K562 (cell line): ENCODE data around the gene LRRC3B. TPM values are rescaled to one million over a fixed set of nuclear protein-coding genes. Genes with fewer than 3 reads are reported as not detected.

Experiments
- ATAC-seq: fragments of 200-7000 bp; cut with Tn5 transposase; 3 replicates; pipeline ENCODE4 v1.9.1; 2020; ENCODE audit warnings: moderate library complexity
- BruUV-seq: library from RNA; stranded (reverse); fragments of 400-500 nt; replicated peaks from 2 replicates; lab custom pipeline; 2021; lab: Mats Ljungman, UMichigan
- CTCF ChIA-PET: fragments of 300-600 bp; formaldehyde crosslinking; extraction: SDS; loops from one replicate; lab custom pipeline; 2021; ENCODE audit warnings: low intra/inter-chr PET ratio; lab: Yijun Ruan, JAX
- POLR2A ChIA-PET: fragments of 300-600, 350-650 bp; sonication (Branson Sonifier 250); formaldehyde crosslinking; extraction: SDS; loops from one replicate; lab custom pipeline; 2021; ENCODE audit warnings: antibody characterized with exemption, inconsistent platforms; lab: Yijun Ruan, JAX
- DNase-seq, 4 experiments: peaks; one replicate each; pipeline versions ENCODE4 v3.0.0 to v3.0.0-alpha.2; 2011 to 2018; ENCODE audit warnings: low spot score in 3 of 4, mixed read lengths in 3 of 4; ENCODE audit errors: extremely low read depth in 1 of 4
- FAIRE-seq: peaks from 2 replicates; lab custom pipeline; 2011; peaks lifted over from hg19 to GRCh38; lab: Jason Lieb, UNC
- H2AFZ ChIP-seq: 2 replicates; pipeline ENCODE4 v1.6.0; 2011; ENCODE audit warnings: low read depth, low read length, control low read depth, inconsistent platforms
- H3K27ac ChIP-seq: fragments of 200-600 bp; 3 replicates; pipeline ENCODE4 v1.8.0; 2011; ENCODE audit warnings: low read depth, mild to moderate bottlenecking, control low read depth, inconsistent platforms, low read length, moderate library complexity, mixed read lengths; ENCODE audit errors: extremely low read depth
- H3K27me3 ChIP-seq, 2 experiments: fragments of 300-600 bp in 1 of 2; 2 replicates in 1 of 2; 3 replicates in 1 of 2; pipeline versions ENCODE4 v1.6.0 to v1.8.0; 2011; ENCODE audit warnings: inconsistent platforms in 2 of 2, low read length in 2 of 2, mild to moderate bottlenecking in 1 of 2, mixed read lengths in 1 of 2, moderate library complexity in 1 of 2; ENCODE audit not compliant: control insufficient read depth in 2 of 2, insufficient read depth in 2 of 2
- H3K36me3 ChIP-seq: fragments of 300-600 bp; 3 replicates; pipeline ENCODE4 v1.8.0; 2011; ENCODE audit warnings: mild to moderate bottlenecking, low read length, inconsistent platforms; ENCODE audit not compliant: control insufficient read depth, insufficient read depth
- H3K4me1 ChIP-seq, 2 experiments: fragments of 200-600 bp in 1 of 2; replicated peaks in 1 of 2; 2 replicates in 1 of 2; 3 replicates in 1 of 2; pipeline versions ENCODE4 v1.5.1 to v1.8.0; 2011; ENCODE audit warnings: inconsistent platforms in 2 of 2, low read length in 2 of 2, mild to moderate bottlenecking in 1 of 2, mixed read lengths in 1 of 2, moderate library complexity in 1 of 2; ENCODE audit not compliant: control insufficient read depth in 2 of 2, insufficient read depth in 2 of 2
- H3K4me2 ChIP-seq: 2 replicates; pipeline ENCODE4 v1.6.1; 2011; ENCODE audit warnings: low read length, control low read depth, inconsistent platforms, mixed read lengths; ENCODE audit not compliant: insufficient read depth
- H3K4me3 ChIP-seq: fragments of 200-600 bp; sonication (generic), shearing (Covaris generic); 2 replicates; pipeline ENCODE4 v1.5.1; 2016; ENCODE audit warnings: control low read depth, inconsistent platforms
- H3K79me2 ChIP-seq: fragments of 200-600 bp; 3 replicates; pipeline ENCODE4 v1.8.0; 2011; ENCODE audit warnings: low read length, inconsistent platforms; ENCODE audit not compliant: control insufficient read depth, insufficient read depth
- H3K9ac ChIP-seq, 2 experiments: 2 replicates each; pipeline versions ENCODE4 v1.6.0 to v1.6.1; 2011; ENCODE audit warnings: low read depth in 2 of 2, low read length in 2 of 2, control low read depth in 1 of 2, inconsistent platforms in 1 of 2, mild to moderate bottlenecking in 1 of 2, mixed read lengths in 1 of 2; ENCODE audit not compliant: insufficient read depth in 1 of 2
- H3K9me1 ChIP-seq: one replicate; pipeline ENCODE4 v1.6.0; 2011; ENCODE audit warnings: inconsistent platforms, mild to moderate bottlenecking, low read length, moderate library complexity; ENCODE audit not compliant: control insufficient read depth, insufficient read depth
- H3K9me3 ChIP-seq: replicated peaks from 2 replicates; pipeline ENCODE4 v1.5.1; 2011; ENCODE audit warnings: low read depth, low read length, inconsistent platforms; ENCODE audit not compliant: control insufficient read depth, insufficient read depth
- H4K20me1 ChIP-seq: replicated peaks from 2 replicates; pipeline ENCODE4 v1.6.1; 2011; ENCODE audit warnings: low read length, inconsistent platforms, mixed read lengths; ENCODE audit not compliant: control insufficient read depth, insufficient read depth
- KDM4B ChIP-seq, 2 experiments: fragments of 450-650 bp in 1 of 2; sonication (generic) in 1 of 2; IDR thresholded peaks; 2 replicates each; pipeline ENCODE4 v1.6.1; 2016 to 2017; ENCODE audit warnings: borderline replicate concordance in 2 of 2, antibody characterized with exemption in 1 of 2, low read depth in 1 of 2, mild to moderate bottlenecking in 1 of 2
- NFE2L1 ChIP-seq: fragments of 450-650 bp; IDR thresholded peaks from 2 replicates; pipeline ENCODE4 v1.6.1; 2016; ENCODE audit warnings: missing genetic modification characterization, low read depth, mild to moderate bottlenecking, missing compliant biosample characterization, moderate library complexity, borderline replicate concordance
- RBM14 ChIP-seq: fragments of 200-400 bp; formaldehyde crosslinking; IDR thresholded peaks from 2 replicates; pipeline ENCODE4 v1.6.1; 2018; ENCODE audit warnings: low read depth, mild to moderate bottlenecking, low read length, moderate library complexity, borderline replicate concordance; ENCODE audit not compliant: insufficient read depth
- RBM39 ChIP-seq: fragments of 200-400 bp; formaldehyde crosslinking; optimal IDR thresholded peaks from 2 replicates; pipeline ENCODE3; 2018; ENCODE audit warnings: low read depth, low read length
- SAFB2 ChIP-seq: fragments of 200-400 bp; formaldehyde crosslinking; IDR thresholded peaks from 2 replicates; pipeline ENCODE4 v1.6.1; 2018; ENCODE audit warnings: borderline replicate concordance, low read length, low read depth, moderate library complexity; ENCODE audit not compliant: severe bottlenecking
- SMAD2 ChIP-seq: fragments of 150-350 bp; IDR thresholded peaks from 2 replicates; pipeline ENCODE4 v1.6.1; 2014; ENCODE audit warnings: low read depth, mild to moderate bottlenecking, low read length
- ZBTB1 ChIP-seq: sonication (generic); formaldehyde crosslinking; IDR thresholded peaks from 2 replicates; pipeline ENCODE4 v1.8.1; 2023; ENCODE audit warnings: missing genetic modification reagents, low read depth, mild to moderate bottlenecking, borderline replicate concordance
- in situ Hi-C: fragments of 300-500 bp; cut with MboI; formaldehyde crosslinking; loops from 4 replicates; pipeline ENCODE4 v1.15.0; 2018; ENCODE audit warnings: inconsistent platforms, mixed read lengths
- intact Hi-C: fragments of 100-400 bp; cut with micrococcal nuclease; formaldehyde crosslinking; loops from 2 replicates; pipeline ENCODE4 v1.14.2; 2022
- polyA plus RNA-seq, 8 experiments: library from polyadenylated mRNA; depleted of rRNA in 4 of 8; stranded (reverse) in 5 of 8; unstranded in 3 of 8; fragments of >200 nt; fragmentation: Nextera tagmentation in 2 of 8; fragmentation: Illumina TruSeq in 1 of 8; extraction: Ambion mirVana in 2 of 8; extraction: Trizol in 1 of 8; gene quantifications; 2 replicates each; pipeline versions ENCODE4 v1.2.1 to v1.2.3, GENCODE V29; 2011 to 2014; ENCODE audit warnings: inconsistent platforms in 1 of 8, missing spikeins in 1 of 8
- total RNA-seq, 7 experiments: library from RNA; depleted of rRNA in 6 of 7; stranded (reverse); fragments of >200 nt in 6 of 7; fragmentation: Illumina TruSeq in 2 of 7; extraction: Trizol in 2 of 7; gene quantifications; 2 replicates each; pipeline versions ENCODE4 v1.2.1 to v1.2.3, GENCODE V29; 2011 to 2021; ENCODE audit warnings: low replicate concordance in 1 of 7
- TF ChIP-seq, protein P1 (sequence below), 3 experiments: fragments of 200-800 bp in 1 of 3; sonication (Bioruptor generic) in 1 of 3; sonication (generic) in 1 of 3; formaldehyde crosslinking in 1 of 3; IDR thresholded peaks; 2 replicates each; pipeline versions ENCODE4 v1.6.1 to v1.8.0; 2016 to 2022; ENCODE audit warnings: mild to moderate bottlenecking in 2 of 3, missing compliant biosample characterization in 2 of 3, missing genetic modification characterization in 2 of 3, missing genetic modification reagents in 1 of 3
- TF ChIP-seq, protein P2 (sequence below): sonication (generic); formaldehyde crosslinking; IDR thresholded peaks from 2 replicates; pipeline ENCODE4 v1.8.1; 2022; ENCODE audit warnings: missing genetic modification reagents

LRRC3B gene
- total and polyA plus RNA-seq, 9 of the 15 experiments (the other 6 are each of a cell fraction or from before 2014, with no cell fraction given), result under 0.01 to 0.33 TPM; not detected in 7

DNA sequence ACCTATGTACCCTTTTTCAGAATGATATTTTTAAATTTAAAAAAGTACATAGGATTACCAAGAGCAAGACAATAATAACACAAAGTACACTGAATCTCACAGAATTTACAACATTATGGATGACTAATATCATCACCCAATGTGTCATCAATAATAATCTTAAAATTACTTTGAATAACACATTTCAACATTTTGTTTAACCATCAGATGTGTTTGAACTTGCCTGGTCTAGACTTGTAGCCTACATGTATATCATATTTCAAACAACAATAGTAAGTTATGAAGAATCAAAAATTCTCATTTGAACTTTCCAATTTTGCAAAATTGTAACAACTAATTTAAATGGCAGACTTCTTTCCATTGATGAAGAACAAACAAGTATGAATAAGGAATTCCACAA lies 15.1 kb downstream of the LRRC3B start:
- POLR2A ChIA-PET, result no interaction called here
- BruUV-seq, result no TSS peak

More for the DNA sequence above, 15.1 kb downstream of the LRRC3B start:
- in situ Hi-C loops, result no loop called here
- H3K4me2 ChIP-seq, result no peak overlapping the region
- H3K36me3 ChIP-seq, result no peaks in the 10 kb centered on the region
- no peak overlapping the region for H3K27ac ChIP-seq
- TF ChIP-seq, protein P1, sequence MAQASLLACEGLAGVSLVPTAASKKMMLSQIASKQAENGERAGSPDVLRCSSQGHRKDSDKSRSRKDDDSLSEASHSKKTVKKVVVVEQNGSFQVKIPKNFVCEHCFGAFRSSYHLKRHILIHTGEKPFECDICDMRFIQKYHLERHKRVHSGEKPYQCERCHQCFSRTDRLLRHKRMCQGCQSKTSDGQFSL (CRISPR knock-in tag; IDR thresholded peaks at IDR 0.05), result no peak
- TF ChIP-seq, protein P1 (tag; IDR thresholded peaks at IDR 0.05), result no peak
- TF ChIP-seq, protein P2, sequence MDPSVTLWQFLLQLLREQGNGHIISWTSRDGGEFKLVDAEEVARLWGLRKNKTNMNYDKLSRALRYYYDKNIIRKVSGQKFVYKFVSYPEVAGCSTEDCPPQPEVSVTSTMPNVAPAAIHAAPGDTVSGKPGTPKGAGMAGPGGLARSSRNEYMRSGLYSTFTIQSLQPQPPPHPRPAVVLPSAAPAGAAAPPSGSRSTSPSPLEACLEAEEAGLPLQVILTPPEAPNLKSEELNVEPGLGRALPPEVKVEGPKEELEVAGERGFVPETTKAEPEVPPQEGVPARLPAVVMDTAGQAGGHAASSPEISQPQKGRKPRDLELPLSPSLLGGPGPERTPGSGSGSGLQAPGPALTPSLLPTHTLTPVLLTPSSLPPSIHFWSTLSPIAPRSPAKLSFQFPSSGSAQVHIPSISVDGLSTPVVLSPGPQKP (CRISPR knock-in tag), result no peak
- TF ChIP-seq KDM4B (IDR thresholded peaks at IDR 0.05; ENCODE audit: borderline replicate concordance in 2 of 2, low read depth in 1 of 2) (no peak), RBM39 (no peak), RBM14 (no peak), SAFB2 (no peak), SMAD2 (no peak), ZBTB1 (CRISPR knock-in tag) (no peak), NFE2L1 (tag) (no peak)
- DNase-seq, result no peak
- no peaks in the 10 kb centered on the region for H3K9me1 ChIP-seq
- H3K79me2 ChIP-seq, result no peaks in the 10 kb centered on the region
- no peak overlapping the region for H3K4me3 ChIP-seq
- intact Hi-C loops, result no loop called here
- no peaks in the 10 kb centered on the region for H4K20me1 ChIP-seq
- ATAC-seq, result no peak
- CTCF ChIA-PET, result no interaction called here
- no peak overlapping the region for H2AFZ ChIP-seq
- FAIRE-seq, result no peak
- no peaks in the 10 kb centered on the region for H3K4me1 ChIP-seq
- 0 out of 2 replicates have a peak, but pooled peaks cover 3% of the 10 kb centered on the region for H3K9me3 ChIP-seq
- H3K9ac ChIP-seq, result no peak overlapping the region
- H3K27me3 ChIP-seq, result no peaks in the 10 kb centered on the region
